Measurements from ENCODE around the gene CEP295NL. TPM values are rescaled to one million over a fixed set of nuclear protein-coding genes. Genes with fewer than 3 reads are reported as not detected.
"Not testable (repeated sequence)": the region's sequence is repeated elsewhere in the genome, so short reads cannot be mapped to it uniquely, and the experiment has no call there.

CEP295NL gene
- total RNA-seq, 1 experiment from 2014 or later = 3.6 TPM

GRCh38 chr17:78891406-78892061, 11.5 kb downstream of the CEP295NL start:
- Histone ChIP-seq H3K9me2 (ENCODE audit: insufficient read depth) (no peaks in the 10 kb centered on the region), H3K9me3 (ENCODE audit: insufficient read depth, low read depth) (no peaks in the 10 kb centered on the region), H3K36me3 (ENCODE audit: low read depth) (no peaks in the 10 kb centered on the region), H4K20me1 (ENCODE audit: insufficient read depth) (no peaks in the 10 kb centered on the region), H3K4me3 (no peak overlapping the region), H3K27me3 (ENCODE audit: insufficient read depth, low read depth) (no peaks in the 10 kb centered on the region), H3K4me1 (replicated peaks; ENCODE audit: insufficient read depth) (peaks cover 3% of the 10 kb centered on the region; the same call in 1 of the 2 replicates), H3K4me2 (no peak overlapping the region), H3F3A (ENCODE audit: insufficient read depth, low read depth) (no peaks in the 10 kb centered on the region), H2AFZ (no peak overlapping the region), H3K79me2 (ENCODE audit: low read depth) (no peaks in the 10 kb centered on the region), H3K27ac (no peak overlapping the region)
- intact Hi-C loops (cut with micrococcal nuclease; ENCODE audit: unreplicated experiment) = no loop called here
- DNase-seq = no peak
- no TSS peak for BruUV-seq (replicated peaks)
- ChIA-PET CTCF (no interaction called here), POLR2A (ENCODE audit: unreplicated experiment) (no interaction called here)
- no peak for TF ChIP-seq EZH2 (IDR thresholded peaks at IDR 0.05; ENCODE audit: low read depth)
- TF ChIP-seq CTCF (conservative IDR thresholded peaks at IDR 0.05) = no peak

DNA sequence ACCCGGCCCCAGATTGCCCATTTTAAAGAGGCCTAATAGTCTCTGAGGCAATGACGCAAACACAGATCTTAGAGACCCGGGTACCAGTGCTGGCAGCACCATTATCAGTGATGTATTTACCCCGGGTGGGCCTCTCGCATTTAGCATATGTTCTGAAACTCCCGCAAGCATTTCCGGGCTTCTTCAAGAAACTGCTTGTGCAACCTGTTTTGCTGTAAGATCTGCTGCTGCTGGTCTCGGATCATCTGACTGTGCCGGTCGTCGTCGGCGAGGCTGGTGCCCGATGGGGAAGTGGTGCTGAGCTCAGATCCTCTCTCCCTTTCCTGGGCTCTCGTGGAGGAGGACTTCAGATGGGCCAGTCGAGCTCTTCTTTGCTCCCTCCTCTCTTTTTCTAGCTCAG, 12.5 kb downstream of the CEP295NL start:
- intact Hi-C loops (cut with micrococcal nuclease; ENCODE audit: unreplicated experiment) = no loop called here
- H3K4me3 ChIP-seq = no peak overlapping the region
- H3K27me3 ChIP-seq (ENCODE audit: insufficient read depth, low read depth) = no peaks in the 10 kb centered on the region
- H3K4me2 ChIP-seq = no peak overlapping the region
- H3F3A ChIP-seq (ENCODE audit: insufficient read depth, low read depth) = no peaks in the 10 kb centered on the region
- H3K79me2 ChIP-seq (ENCODE audit: low read depth) = no peaks in the 10 kb centered on the region
- no peak overlapping the region for H3K27ac ChIP-seq
- no peaks in the 10 kb centered on the region for H3K9me3 ChIP-seq (ENCODE audit: insufficient read depth, low read depth)
- POLR2A ChIA-PET (ENCODE audit: unreplicated experiment) = no interaction called here
- no peaks in the 10 kb centered on the region for H3K9me2 ChIP-seq (ENCODE audit: insufficient read depth)
- no peak for DNase-seq
- CTCF ChIA-PET = no interaction called here
- peaks cover 14% of the 10 kb centered on the region for H3K4me1 ChIP-seq (replicated peaks; ENCODE audit: insufficient read depth)
- no TSS peak for BruUV-seq (replicated peaks)
- H3K36me3 ChIP-seq (ENCODE audit: low read depth) = no peaks in the 10 kb centered on the region
- H4K20me1 ChIP-seq (ENCODE audit: insufficient read depth) = no peaks in the 10 kb centered on the region
- H2AFZ ChIP-seq = no peak overlapping the region
- TF ChIP-seq EZH2 (IDR thresholded peaks at IDR 0.05; ENCODE audit: low read depth) (no peak), CTCF (conservative IDR thresholded peaks at IDR 0.05) (no peak)

DNA sequence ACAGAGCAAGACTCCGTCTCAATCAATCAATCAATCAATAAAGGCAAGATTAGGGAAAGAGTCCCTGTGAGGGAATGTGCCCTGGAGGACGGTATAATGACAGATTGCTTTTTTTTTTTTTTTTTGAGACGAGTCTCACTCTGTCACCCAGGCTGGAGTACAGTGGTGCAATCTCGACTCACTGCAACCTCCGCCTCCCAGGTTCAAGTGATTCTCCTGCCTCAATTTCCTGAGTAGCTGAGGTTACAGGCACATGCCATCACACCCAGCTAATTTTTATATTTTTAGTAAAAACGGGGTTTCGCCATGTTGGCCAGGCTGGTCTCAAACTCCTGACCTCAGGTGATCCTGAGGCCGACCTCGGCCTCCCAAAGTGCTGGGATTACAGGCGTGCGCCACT, 12.9 kb downstream of the CEP295NL start:
- H4K20me1 ChIP-seq (ENCODE audit: insufficient read depth); H3K27me3 ChIP-seq (ENCODE audit: insufficient read depth, low read depth); DNase-seq; H3K4me3 ChIP-seq; H3K9me3 ChIP-seq (ENCODE audit: insufficient read depth, low read depth); H3K4me2 ChIP-seq; H3F3A ChIP-seq (ENCODE audit: insufficient read depth, low read depth); BruUV-seq (replicated peaks); H3K36me3 ChIP-seq (ENCODE audit: low read depth); CTCF ChIA-PET; H2AFZ ChIP-seq; POLR2A ChIA-PET (ENCODE audit: unreplicated experiment); H3K9me2 ChIP-seq (ENCODE audit: insufficient read depth); H3K79me2 ChIP-seq (ENCODE audit: low read depth); intact Hi-C loops (cut with micrococcal nuclease; ENCODE audit: unreplicated experiment); H3K27ac ChIP-seq: not testable (repeated sequence)
- peaks cover 17% of the 10 kb centered on the region for H3K4me1 ChIP-seq (replicated peaks; ENCODE audit: insufficient read depth)

DNA sequence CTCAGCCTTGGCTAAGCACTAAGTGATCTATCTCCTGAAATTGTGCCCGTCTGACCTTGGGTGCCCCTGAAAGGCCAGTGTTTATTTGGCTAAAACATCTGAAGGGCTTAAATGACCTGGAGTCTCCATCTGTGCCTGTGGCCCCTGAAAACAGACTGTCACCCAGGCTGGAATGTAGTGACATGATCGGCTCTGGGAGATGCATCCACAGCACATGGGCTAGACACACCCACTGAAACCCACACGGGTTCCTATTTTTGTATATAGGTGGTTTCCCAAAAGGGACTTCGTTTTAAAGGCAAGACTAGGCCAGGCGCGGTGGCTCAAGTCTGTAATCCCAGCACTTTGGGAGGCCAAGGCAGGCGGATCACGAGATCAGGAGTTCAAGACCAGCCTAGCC, 13.5 kb downstream of the CEP295NL start:
- POLR2A ChIA-PET (ENCODE audit: unreplicated experiment) = no interaction called here
- peaks cover 22% of the 10 kb centered on the region for H3K4me1 ChIP-seq (replicated peaks; ENCODE audit: insufficient read depth)
- H3K4me3 ChIP-seq = no peak overlapping the region
- H3K9me3 ChIP-seq (ENCODE audit: insufficient read depth, low read depth) = no peaks in the 10 kb centered on the region
- H3K9me2 ChIP-seq (ENCODE audit: insufficient read depth) = no peaks in the 10 kb centered on the region
- H3K4me2 ChIP-seq = no peak overlapping the region
- H2AFZ ChIP-seq = no peak overlapping the region
- no peak for DNase-seq
- no peaks in the 10 kb centered on the region for H4K20me1 ChIP-seq (ENCODE audit: insufficient read depth)
- intact Hi-C loops (cut with micrococcal nuclease; ENCODE audit: unreplicated experiment) = no loop called here
- BruUV-seq (replicated peaks) = no TSS peak
- H3K27me3 ChIP-seq (ENCODE audit: insufficient read depth, low read depth) = no peaks in the 10 kb centered on the region
- peaks cover 8% of the 10 kb centered on the region for H3K79me2 ChIP-seq (ENCODE audit: low read depth)
- CTCF ChIA-PET = no interaction called here
- H3K36me3 ChIP-seq (ENCODE audit: low read depth) = no peaks in the 10 kb centered on the region
- peaks cover 6% of the 10 kb centered on the region; the same call in 1 of the 2 replicates for H3F3A ChIP-seq (ENCODE audit: insufficient read depth, low read depth)
- no peak overlapping the region for H3K27ac ChIP-seq
- TF ChIP-seq EZH2 (IDR thresholded peaks at IDR 0.05; ENCODE audit: low read depth) (no peak), CTCF (conservative IDR thresholded peaks at IDR 0.05) (no peak)

Measured in PC-9 (cell line).